MG63 (cell line): Measurements from ENCODE around the gene ALMS1. TPM values are rescaled to one million over a fixed set of nuclear protein-coding genes. Genes with fewer than 3 reads are reported as not detected.
"Not testable (repeated sequence)": the region's sequence is repeated elsewhere in the genome, so short reads cannot be mapped to it uniquely, and the experiment has no call there.

Experiments
- DNase-seq: peaks from one replicate; pipeline ENCODE4 v3.0.0-alpha.2; 2020
- H3K27me3 ChIP-seq: fragments of 250-450 bp; sonication (Bioruptor Pico); 2 replicates; pipeline ENCODE4 v1.5.1; 2020; ENCODE audit warnings: mild to moderate bottlenecking, moderate library complexity
- H3K36me3 ChIP-seq: fragments of 250-450 bp; sonication (Bioruptor Pico); 2 replicates; pipeline ENCODE4 v1.5.1; 2020; ENCODE audit warnings: mild to moderate bottlenecking, moderate library complexity
- H3K4me3 ChIP-seq: fragments of 250-450 bp; sonication (Bioruptor Pico); 2 replicates; pipeline ENCODE4 v1.5.1; 2020; ENCODE audit warnings: mild to moderate bottlenecking, moderate library complexity
- H3K9me3 ChIP-seq: fragments of 250-450 bp; sonication (Bioruptor Pico); 2 replicates; pipeline ENCODE4 v1.5.1; 2020; ENCODE audit warnings: mild to moderate bottlenecking, moderate library complexity
- total RNA-seq: library from RNA; depleted of rRNA; stranded (reverse); fragments of >200 nt; shearing (Covaris generic); gene quantifications from 2 replicates; pipeline ENCODE4 v1.2.3, GENCODE V29; 2014; ENCODE audit warnings: low replicate concordance

The ALMS1 gene
- total RNA-seq, 1 experiment from 2014 or later = 7.1 TPM

- DNase-seq = no peak
- no peaks in the 10 kb centered on the region for H3K9me3 ChIP-seq
- peaks cover 10% of the 10 kb centered on the region for H3K36me3 ChIP-seq
- H3K27me3 ChIP-seq = no peaks in the 10 kb centered on the region
- H3K4me3 ChIP-seq = no peak overlapping the region
These were observed 72.3 kb downstream of the ALMS1 start for GRCh38 chr2:73457982-73458381.

- not testable (repeated sequence) for DNase-seq, H3K27me3 ChIP-seq, H3K9me3 ChIP-seq, H3K4me3 ChIP-seq, H3K36me3 ChIP-seq
These were observed 76.8 kb downstream of the ALMS1 start for GRCh38 chr2:73462388-73462787.

GRCh38 chr2:73468376-73468775 lies 82.7 kb downstream of the ALMS1 start:
- H3K36me3 ChIP-seq = no peaks in the 10 kb centered on the region
- no peak for DNase-seq
- H3K4me3 ChIP-seq = no peak overlapping the region
- H3K27me3 ChIP-seq = no peaks in the 10 kb centered on the region
- no peaks in the 10 kb centered on the region for H3K9me3 ChIP-seq

- not testable (repeated sequence) for H3K9me3 ChIP-seq, H3K4me3 ChIP-seq, H3K27me3 ChIP-seq, H3K36me3 ChIP-seq, DNase-seq
These were observed 98.2 kb downstream of the ALMS1 start for GRCh38 chr2:73483874-73484273.

GRCh38 chr2:73487112-73487657 lies 101.5 kb downstream of the ALMS1 start:
- no peaks in the 10 kb centered on the region for H3K27me3 ChIP-seq
- H3K36me3 ChIP-seq = peaks cover 9% of the 10 kb centered on the region
- no peak for DNase-seq
- no peaks in the 10 kb centered on the region for H3K9me3 ChIP-seq
- no peak overlapping the region for H3K4me3 ChIP-seq

GRCh38 chr2:73488079-73488478 lies 102.4 kb downstream of the ALMS1 start:
- no peak for DNase-seq
- Histone ChIP-seq H3K27me3 (no peaks in the 10 kb centered on the region), H3K9me3 (no peaks in the 10 kb centered on the region), H3K36me3 (peaks cover 9% of the 10 kb centered on the region), H3K4me3 (no peak overlapping the region)

- Histone ChIP-seq H3K36me3 (peaks cover 9% of the 10 kb centered on the region), H3K4me3 (no peak overlapping the region), H3K9me3 (no peaks in the 10 kb centered on the region), H3K27me3 (no peaks in the 10 kb centered on the region)
- DNase-seq = no peak
These were observed 103.4 kb downstream of the ALMS1 start for GRCh38 chr2:73489053-73489452.

GRCh38 chr2:73494031-73494430 lies 108.4 kb downstream of the ALMS1 start:
- no peak for DNase-seq

GRCh38 chr2:73503992-73504570 lies 118.4 kb downstream of the ALMS1 start:
- Histone ChIP-seq H3K27me3 (no peaks in the 10 kb centered on the region), H3K36me3 (no peaks in the 10 kb centered on the region), H3K4me3 (no peak overlapping the region), H3K9me3 (peaks cover 6% of the 10 kb centered on the region; the same call in 1 of the 2 replicates)
- DNase-seq = no peak

More at GRCh38 chr2:73494031-73494430, 108.4 kb downstream of the ALMS1 start:
- Histone ChIP-seq H3K9me3 (no peaks in the 10 kb centered on the region), H3K27me3 (no peaks in the 10 kb centered on the region), H3K36me3 (peaks cover 9% of the 10 kb centered on the region), H3K4me3 (no peak overlapping the region)

- not testable (repeated sequence) for H3K36me3 ChIP-seq, H3K27me3 ChIP-seq, DNase-seq, H3K4me3 ChIP-seq, H3K9me3 ChIP-seq
These were observed 119.2 kb downstream of the ALMS1 start for GRCh38 chr2:73504850-73505249.

GRCh38 chr2:73510470-73510869 lies 124.8 kb downstream of the ALMS1 start:
- DNase-seq = not testable (repeated sequence)

GRCh38 chr2:73516033-73516432 lies 130.4 kb downstream of the ALMS1 start:
- Histone ChIP-seq H3K4me3 (no peak overlapping the region), H3K36me3 (peaks cover 5% of the 10 kb centered on the region), H3K9me3 (no peaks in the 10 kb centered on the region), H3K27me3 (no peaks in the 10 kb centered on the region)
- no peak for DNase-seq

More at GRCh38 chr2:73510470-73510869, 124.8 kb downstream of the ALMS1 start:
- H3K4me3 ChIP-seq, H3K27me3 ChIP-seq, H3K9me3 ChIP-seq, H3K36me3 ChIP-seq: not testable (repeated sequence)

GRCh38 chr2:73528688-73529087 lies 143.1 kb downstream of the ALMS1 start:
- Histone ChIP-seq H3K27me3 (no peaks in the 10 kb centered on the region), H3K9me3 (no peaks in the 10 kb centered on the region), H3K4me3 (no peak overlapping the region), H3K36me3 (0 out of 2 replicates have a peak, but pooled peaks cover 2% of the 10 kb centered on the region)
- DNase-seq = no peak

- DNase-seq, H3K9me3 ChIP-seq, H3K27me3 ChIP-seq, H3K4me3 ChIP-seq, H3K36me3 ChIP-seq: not testable (repeated sequence)
These were observed 145.1 kb downstream of the ALMS1 start for GRCh38 chr2:73530773-73531172.

GRCh38 chr2:73532381-73532780 lies 146.7 kb downstream of the ALMS1 start:
- H3K9me3 ChIP-seq = no peaks in the 10 kb centered on the region
- no peaks in the 10 kb centered on the region for H3K27me3 ChIP-seq
- no peak for DNase-seq
- no peak overlapping the region for H3K4me3 ChIP-seq
- peaks cover 6% of the 10 kb centered on the region; the same call in 1 of the 2 replicates for H3K36me3 ChIP-seq

GRCh38 chr2:73536133-73536840 lies 150.7 kb downstream of the ALMS1 start:
- DNase-seq = no peak
- no peak overlapping the region for H3K4me3 ChIP-seq
- no peaks in the 10 kb centered on the region for H3K27me3 ChIP-seq

GRCh38 chr2:73560875-73561274 lies 175.2 kb downstream of the ALMS1 start:
- H3K9me3 ChIP-seq, H3K36me3 ChIP-seq, H3K27me3 ChIP-seq, DNase-seq, H3K4me3 ChIP-seq: not testable (repeated sequence)

More at GRCh38 chr2:73536133-73536840, 150.7 kb downstream of the ALMS1 start:
- H3K36me3 ChIP-seq = peaks cover 7% of the 10 kb centered on the region; the same call in 1 of the 2 replicates
- peaks cover 5% of the 10 kb centered on the region; the same call in 1 of the 2 replicates for H3K9me3 ChIP-seq

GRCh38 chr2:73561422-73561821 lies 175.8 kb downstream of the ALMS1 start:
- H3K36me3 ChIP-seq = peaks cover 5% of the 10 kb centered on the region
- no peak for DNase-seq
- no peak overlapping the region for H3K4me3 ChIP-seq

More at GRCh38 chr2:73561422-73561821, 175.8 kb downstream of the ALMS1 start:
- Histone ChIP-seq H3K9me3 (no peaks in the 10 kb centered on the region), H3K27me3 (no peaks in the 10 kb centered on the region)
